SK-N-SH treated with all-trans-retinoic acid at 6 μM for 48 hours (cell line): ENCODE results near the gene HABP2.

Source experiments
- ATAC-seq: fragments of 200-7000 bp; cut with Tn5 transposase; 3 replicates; pipeline ENCODE4 v1.9.1; 2020; ENCODE audit warnings: mild to moderate bottlenecking, moderate library complexity
- ARNTL ChIP-seq: fragments of 450-650 bp; formaldehyde crosslinking; IDR thresholded peaks from 2 replicates; pipeline ENCODE4 v1.5.0; 2020; ENCODE audit warnings: low read depth, mild to moderate bottlenecking, moderate library complexity, borderline replicate concordance
- BACH2 ChIP-seq: fragments of 250-450 bp; sonication (Bioruptor Pico); IDR thresholded peaks from 2 replicates; pipeline ENCODE4 v1.9.0; 2021; ENCODE audit warnings: mild to moderate bottlenecking, borderline replicate concordance
- CREB5 ChIP-seq: fragments of 250-450 bp; sonication (Bioruptor Pico); IDR thresholded peaks from 2 replicates; pipeline ENCODE4 v1.5.1; 2020; ENCODE audit warnings: low read depth, mild to moderate bottlenecking, moderate library complexity
- CSDC2 ChIP-seq: fragments of 250-450 bp; sonication (Bioruptor Pico); IDR thresholded peaks from 2 replicates; pipeline ENCODE4 v1.5.0; 2020; ENCODE audit warnings: mild to moderate bottlenecking, moderate library complexity
- ESRRG ChIP-seq: fragments of 250-450 bp; sonication (Bioruptor Pico); IDR thresholded peaks from 2 replicates; pipeline ENCODE4 v1.6.1; 2021; ENCODE audit warnings: mild to moderate bottlenecking
- GLIS3 ChIP-seq: fragments of 250-450 bp; sonication (Bioruptor Pico); IDR thresholded peaks from 2 replicates; pipeline ENCODE4 v1.5.0; 2020; ENCODE audit warnings: mild to moderate bottlenecking, moderate library complexity
- ISL1 ChIP-seq: fragments of 250-450 bp; sonication (Bioruptor Pico); IDR thresholded peaks from 2 replicates; pipeline ENCODE4 v2.1.2; 2022; ENCODE audit warnings: mild to moderate bottlenecking, moderate library complexity
- OSR1 ChIP-seq: fragments of 250-450 bp; sonication (Bioruptor Pico); IDR thresholded peaks from 2 replicates; pipeline ENCODE4 v1.8.0; 2022; ENCODE audit warnings: moderate library complexity, mild to moderate bottlenecking, inconsistent platforms
- PATZ1 ChIP-seq: fragments of 250-450 bp; sonication (Bioruptor Pico); IDR thresholded peaks from 2 replicates; pipeline ENCODE4 v1.8.0; 2020; ENCODE audit warnings: mild to moderate bottlenecking, moderate library complexity, borderline replicate concordance
- PPARA ChIP-seq: fragments of 250-450 bp; sonication (Bioruptor Pico); IDR thresholded peaks from 2 replicates; pipeline ENCODE4 v1.5.0; 2020; ENCODE audit warnings: mild to moderate bottlenecking, borderline replicate concordance
- RARB ChIP-seq: fragments of 250-450 bp; sonication (Bioruptor Pico); IDR thresholded peaks from 2 replicates; pipeline ENCODE4 v1.8.0; 2021; ENCODE audit warnings: mild to moderate bottlenecking, moderate library complexity
- SNAI2 ChIP-seq: fragments of 250-450 bp; sonication (Bioruptor Pico); IDR thresholded peaks from 2 replicates; pipeline ENCODE4 v1.5.0; 2020; ENCODE audit warnings: mild to moderate bottlenecking, moderate library complexity
- TCF4 ChIP-seq: fragments of 250-450 bp; sonication (Bioruptor Pico); IDR thresholded peaks from 2 replicates; pipeline ENCODE4 v1.8.0; 2021; ENCODE audit warnings: mild to moderate bottlenecking, moderate library complexity, borderline replicate concordance
- TOX ChIP-seq: fragments of 250-450 bp; sonication (Bioruptor Pico); IDR thresholded peaks from 2 replicates; pipeline ENCODE4 v1.8.0; 2021; ENCODE audit warnings: mild to moderate bottlenecking, moderate library complexity, borderline replicate concordance
- ZC3H10 ChIP-seq: fragments of 250-450 bp; sonication (Bioruptor Pico); IDR thresholded peaks from 2 replicates; pipeline ENCODE4 v1.5.1; 2021; ENCODE audit warnings: mild to moderate bottlenecking, moderate library complexity
- ZFP3 ChIP-seq: fragments of 250-450 bp; sonication (Bioruptor Pico); IDR thresholded peaks from 2 replicates; pipeline ENCODE4 v1.5.0; 2020; ENCODE audit warnings: mild to moderate bottlenecking, moderate library complexity
- ZFP30 ChIP-seq: fragments of 450-650 bp; formaldehyde crosslinking; IDR thresholded peaks from 2 replicates; pipeline ENCODE4 v1.5.0; 2022; ENCODE audit warnings: mild to moderate bottlenecking, moderate library complexity
- ZNF565 ChIP-seq: fragments of 450-650 bp; formaldehyde crosslinking; conservative IDR thresholded peaks from 2 replicates; pipeline ENCODE4 v1.5.0; 2020; ENCODE audit warnings: low read depth, mild to moderate bottlenecking, moderate library complexity
- ZNF70 ChIP-seq: fragments of 450-650 bp; formaldehyde crosslinking; IDR thresholded peaks from 2 replicates; pipeline ENCODE4 v1.5.0; 2020; ENCODE audit warnings: mild to moderate bottlenecking, moderate library complexity
- ZNF8 ChIP-seq: fragments of 450-650 bp; formaldehyde crosslinking; IDR thresholded peaks from 2 replicates; pipeline ENCODE4 v1.5.0; 2020; ENCODE audit warnings: mild to moderate bottlenecking, moderate library complexity
- TF ChIP-seq, protein P1 (sequence below): fragments of 250-450 bp; sonication (Bioruptor Pico); IDR thresholded peaks from 2 replicates; pipeline ENCODE4 v1.8.0; 2021; ENCODE audit warnings: low read depth, mild to moderate bottlenecking, moderate library complexity, borderline replicate concordance
- TF ChIP-seq, protein P2 (sequence below): fragments of 250-450 bp; sonication (Bioruptor Pico); IDR thresholded peaks from 2 replicates; pipeline ENCODE4 v1.5.1; 2021; ENCODE audit warnings: mild to moderate bottlenecking, moderate library complexity
- TF ChIP-seq, protein P3 (sequence below): fragments of 250-450 bp; sonication (Bioruptor Pico); IDR thresholded peaks from 2 replicates; pipeline ENCODE4 v1.5.0; 2020; ENCODE audit warnings: mild to moderate bottlenecking, moderate library complexity

Gene HABP2

DNA sequence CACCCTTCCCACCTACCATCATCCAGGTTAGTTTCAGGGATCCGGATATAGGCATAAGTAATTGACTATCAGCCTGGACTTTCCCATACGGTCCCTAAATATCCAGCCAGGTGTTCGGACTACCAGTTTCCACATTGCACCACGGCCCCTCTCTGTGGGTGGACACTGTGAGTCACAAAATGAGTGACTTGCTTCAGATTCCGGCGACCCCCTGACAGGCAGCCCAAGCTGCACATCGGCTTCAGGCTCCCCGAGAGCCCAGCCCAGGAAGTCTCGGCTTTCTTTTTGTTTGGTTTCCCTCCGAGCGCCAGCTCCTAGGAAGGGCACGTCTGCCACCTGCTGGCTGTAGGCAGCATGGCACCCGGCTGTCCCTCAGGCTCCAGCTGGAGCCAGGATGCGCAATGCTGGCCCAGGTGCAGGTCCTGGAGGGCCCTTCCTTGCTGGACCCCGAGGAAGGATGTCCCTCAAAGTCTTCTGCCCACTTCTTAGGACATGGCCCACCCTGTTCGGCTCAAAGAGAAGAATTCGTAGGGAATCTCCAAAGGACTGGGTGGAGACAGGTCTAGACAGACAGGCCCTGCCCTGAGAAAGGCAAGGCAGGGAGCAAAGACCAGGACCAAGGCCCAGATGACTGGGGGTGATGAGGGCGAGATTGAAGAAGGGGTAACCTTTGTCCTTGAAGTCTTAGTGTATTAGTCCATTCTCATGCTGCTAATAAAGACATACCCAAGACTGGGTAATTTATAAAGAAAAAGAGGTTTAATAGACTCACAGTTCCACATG is 10.6 kb downstream of the HABP2 start:
- no peak for TF ChIP-seq CSDC2
- TF ChIP-seq, all 23 proteins: peak for 0
- ATAC-seq: peak; percentile 99

- TF ChIP-seq ISL1 (no peak), ZNF565 (CRISPR knock-in tag) (no peak), OSR1 (CRISPR knock-in tag) (no peak), PATZ1 (no peak), CSDC2 (no peak), PPARA (CRISPR knock-in tag) (no peak), ZNF70 (CRISPR knock-in tag) (no peak), RARB (CRISPR knock-in tag) (no peak), CREB5 (no peak), ESRRG (CRISPR knock-in tag) (no peak), GLIS3 (CRISPR knock-in tag) (no peak), ZNF8 (CRISPR knock-in tag) (no peak), TOX (no peak), SNAI2 (CRISPR knock-in tag) (no peak), BACH2 (no peak)
- TF ChIP-seq, protein P1, sequence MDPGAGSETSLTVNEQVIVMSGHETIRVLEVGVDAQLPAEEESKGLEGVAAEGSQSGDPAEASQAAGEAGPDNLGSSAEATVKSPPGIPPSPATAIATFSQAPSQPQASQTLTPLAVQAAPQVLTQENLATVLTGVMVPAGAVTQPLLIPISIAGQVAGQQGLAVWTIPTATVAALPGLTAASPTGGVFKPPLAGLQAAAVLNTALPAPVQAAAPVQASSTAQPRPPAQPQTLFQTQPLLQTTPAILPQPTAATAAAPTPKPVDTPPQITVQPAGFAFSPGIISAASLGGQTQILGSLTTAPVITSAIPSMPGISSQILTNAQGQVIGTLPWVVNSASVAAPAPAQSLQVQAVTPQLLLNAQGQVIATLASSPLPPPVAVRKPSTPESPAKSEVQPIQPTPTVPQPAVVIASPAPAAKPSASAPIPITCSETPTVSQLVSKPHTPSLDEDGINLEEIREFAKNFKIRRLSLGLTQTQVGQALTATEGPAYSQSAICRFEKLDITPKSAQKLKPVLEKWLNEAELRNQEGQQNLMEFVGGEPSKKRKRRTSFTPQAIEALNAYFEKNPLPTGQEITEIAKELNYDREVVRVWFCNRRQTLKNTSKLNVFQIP (CRISPR knock-in tag): no peak
- TF ChIP-seq, protein P2, sequence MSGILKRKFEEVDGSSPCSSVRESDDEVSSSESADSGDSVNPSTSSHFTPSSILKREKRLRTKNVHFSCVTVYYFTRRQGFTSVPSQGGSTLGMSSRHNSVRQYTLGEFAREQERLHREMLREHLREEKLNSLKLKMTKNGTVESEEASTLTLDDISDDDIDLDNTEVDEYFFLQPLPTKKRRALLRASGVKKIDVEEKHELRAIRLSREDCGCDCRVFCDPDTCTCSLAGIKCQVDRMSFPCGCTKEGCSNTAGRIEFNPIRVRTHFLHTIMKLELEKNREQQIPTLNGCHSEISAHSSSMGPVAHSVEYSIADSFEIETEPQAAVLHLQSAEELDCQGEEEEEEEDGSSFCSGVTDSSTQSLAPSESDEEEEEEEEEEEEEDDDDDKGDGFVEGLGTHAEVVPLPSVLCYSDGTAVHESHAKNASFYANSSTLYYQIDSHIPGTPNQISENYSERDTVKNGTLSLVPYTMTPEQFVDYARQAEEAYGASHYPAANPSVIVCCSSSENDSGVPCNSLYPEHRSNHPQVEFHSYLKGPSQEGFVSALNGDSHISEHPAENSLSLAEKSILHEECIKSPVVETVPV (CRISPR knock-in tag): no peak
- TF ChIP-seq, protein P3, sequence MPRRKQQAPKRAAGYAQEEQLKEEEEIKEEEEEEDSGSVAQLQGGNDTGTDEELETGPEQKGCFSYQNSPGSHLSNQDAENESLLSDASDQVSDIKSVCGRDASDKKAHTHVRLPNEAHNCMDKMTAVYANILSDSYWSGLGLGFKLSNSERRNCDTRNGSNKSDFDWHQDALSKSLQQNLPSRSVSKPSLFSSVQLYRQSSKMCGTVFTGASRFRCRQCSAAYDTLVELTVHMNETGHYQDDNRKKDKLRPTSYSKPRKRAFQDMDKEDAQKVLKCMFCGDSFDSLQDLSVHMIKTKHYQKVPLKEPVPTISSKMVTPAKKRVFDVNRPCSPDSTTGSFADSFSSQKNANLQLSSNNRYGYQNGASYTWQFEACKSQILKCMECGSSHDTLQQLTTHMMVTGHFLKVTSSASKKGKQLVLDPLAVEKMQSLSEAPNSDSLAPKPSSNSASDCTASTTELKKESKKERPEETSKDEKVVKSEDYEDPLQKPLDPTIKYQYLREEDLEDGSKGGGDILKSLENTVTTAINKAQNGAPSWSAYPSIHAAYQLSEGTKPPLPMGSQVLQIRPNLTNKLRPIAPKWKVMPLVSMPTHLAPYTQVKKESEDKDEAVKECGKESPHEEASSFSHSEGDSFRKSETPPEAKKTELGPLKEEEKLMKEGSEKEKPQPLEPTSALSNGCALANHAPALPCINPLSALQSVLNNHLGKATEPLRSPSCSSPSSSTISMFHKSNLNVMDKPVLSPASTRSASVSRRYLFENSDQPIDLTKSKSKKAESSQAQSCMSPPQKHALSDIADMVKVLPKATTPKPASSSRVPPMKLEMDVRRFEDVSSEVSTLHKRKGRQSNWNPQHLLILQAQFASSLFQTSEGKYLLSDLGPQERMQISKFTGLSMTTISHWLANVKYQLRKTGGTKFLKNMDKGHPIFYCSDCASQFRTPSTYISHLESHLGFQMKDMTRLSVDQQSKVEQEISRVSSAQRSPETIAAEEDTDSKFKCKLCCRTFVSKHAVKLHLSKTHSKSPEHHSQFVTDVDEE (CRISPR knock-in tag): no peak
- no peak for ATAC-seq
These were observed 12.5 kb downstream of the HABP2 start for GRCh38 chr10:113565364-113565763.

GRCh38 chr10:113566888-113567287 is 14.0 kb downstream of the HABP2 start:
- TF ChIP-seq ZFP30 (CRISPR knock-in tag): no peak
- no peak for TF ChIP-seq ISL1
- no peak for TF ChIP-seq TOX
- TF ChIP-seq, protein P1 (CRISPR knock-in tag): no peak
- no peak for TF ChIP-seq ZC3H10 (CRISPR knock-in tag)
- TF ChIP-seq RARB (CRISPR knock-in tag): no peak
- TF ChIP-seq TCF4: no peak
- TF ChIP-seq ZNF8 (CRISPR knock-in tag): no peak
- TF ChIP-seq, protein P2 (CRISPR knock-in tag): no peak
- no peak for TF ChIP-seq OSR1 (CRISPR knock-in tag)
- TF ChIP-seq CREB5: no peak
- TF ChIP-seq ARNTL (CRISPR knock-in tag): no peak
- TF ChIP-seq ZFP3 (CRISPR knock-in tag): no peak
- TF ChIP-seq BACH2: no peak
- TF ChIP-seq PPARA (CRISPR knock-in tag): no peak
- TF ChIP-seq ESRRG (CRISPR knock-in tag): no peak
- no peak for TF ChIP-seq GLIS3 (CRISPR knock-in tag)
- TF ChIP-seq CSDC2: no peak
- no peak for TF ChIP-seq ZNF565 (CRISPR knock-in tag)
- TF ChIP-seq, all 23 proteins: peak for 0

More at GRCh38 chr10:113566888-113567287, 14.0 kb downstream of the HABP2 start:
- ATAC-seq: no peak
